GM23338 (cell line): ENCODE results near the gene HLA-G. TPM values are rescaled to one million over a fixed set of nuclear protein-coding genes. Genes with fewer than 3 reads are reported as not detected.

Experiments used
- ATAC-seq: fragments of 200-7000 bp; cut with Tn5 transposase; 3 replicates; pipeline ENCODE4 v1.9.1; 2020
- DNase-seq: peaks from one replicate; pipeline ENCODE4 v3.0.0-alpha.2; 2015; ENCODE audit warnings: low spot score
- H2AFZ ChIP-seq: fragments of 200-600 bp; sonication (generic); 2 replicates; pipeline ENCODE4 v1.8.0; 2016; ENCODE audit warnings: antibody characterized with exemption, mild to moderate bottlenecking, moderate library complexity
- H3F3A ChIP-seq: fragments of 200-600 bp; sonication (generic); replicated peaks from 2 replicates; pipeline ENCODE4 v1.8.0; 2017; ENCODE audit warnings: antibody characterized with exemption, mixed run types, low read depth
- H3K27ac ChIP-seq: fragments of 200-600 bp; sonication (generic); 2 replicates; pipeline ENCODE4 v1.6.1; 2016; ENCODE audit warnings: low read depth
- H3K27me3 ChIP-seq: fragments of 200-600 bp; sonication (generic); 2 replicates; pipeline ENCODE4 v1.8.0; 2016; ENCODE audit warnings: mild to moderate bottlenecking, mixed run types, moderate library complexity; ENCODE audit not compliant: insufficient read depth
- H3K36me3 ChIP-seq: fragments of 200-600 bp; sonication (generic); 2 replicates; pipeline ENCODE4 v1.8.0; 2016; ENCODE audit warnings: mild to moderate bottlenecking; ENCODE audit not compliant: insufficient read depth
- H3K4me1 ChIP-seq: fragments of 200-600 bp; sonication (generic); 2 replicates; pipeline ENCODE4 v1.8.0; 2016; ENCODE audit warnings: mild to moderate bottlenecking, moderate library complexity; ENCODE audit not compliant: insufficient read depth
- H3K4me2 ChIP-seq: fragments of 200-600 bp; sonication (generic); 2 replicates; pipeline ENCODE4 v1.7.1; 2017; ENCODE audit warnings: mixed run types
- H3K4me3 ChIP-seq: fragments of 200-600 bp; sonication (generic); 2 replicates; pipeline ENCODE4 v1.6.1; 2016; ENCODE audit warnings: mixed run types
- H3K79me2 ChIP-seq: fragments of 200-600 bp; sonication (generic); replicated peaks from 2 replicates; pipeline ENCODE4 v1.8.0; 2017; ENCODE audit warnings: mild to moderate bottlenecking; ENCODE audit not compliant: insufficient read depth
- H3K9me2 ChIP-seq: fragments of 200-600 bp; sonication (generic); 2 replicates; pipeline ENCODE4 v1.8.0; 2017; ENCODE audit not compliant: insufficient read depth
- H4K20me1 ChIP-seq: fragments of 200-600 bp; sonication (generic); replicated peaks from 2 replicates; pipeline ENCODE4 v1.8.0; 2017; ENCODE audit warnings: mild to moderate bottlenecking; ENCODE audit not compliant: insufficient read depth
- H3K27ac Mint-ChIP-seq: 2 replicates; pipeline ENCODE4 v1.8.0; 2020; ENCODE audit warnings: inconsistent platforms, mild to moderate bottlenecking, moderate library complexity, mixed read lengths
- H3K27me3 Mint-ChIP-seq: 3 replicates; pipeline ENCODE4 v1.8.0; 2022; ENCODE audit warnings: low read depth, mild to moderate bottlenecking, moderate library complexity, mixed read lengths, inconsistent platforms; ENCODE audit not compliant: insufficient read depth, poor library complexity
- H3K36me3 Mint-ChIP-seq: 3 replicates; pipeline ENCODE4 v1.8.0; 2021; ENCODE audit warnings: low read depth, mild to moderate bottlenecking, inconsistent platforms, moderate library complexity, mixed read lengths
- H3K4me1 Mint-ChIP-seq: 3 replicates; pipeline ENCODE4 v1.8.0; 2020; ENCODE audit warnings: mild to moderate bottlenecking, inconsistent platforms, mixed read lengths
- H3K4me3 Mint-ChIP-seq: 3 replicates; pipeline ENCODE4 v1.8.0; 2021; ENCODE audit warnings: moderate library complexity, mild to moderate bottlenecking, inconsistent platforms, mixed read lengths
- H3K9me3 Mint-ChIP-seq: 3 replicates; pipeline ENCODE4 v1.8.0; 2020; ENCODE audit warnings: moderate library complexity, mild to moderate bottlenecking, inconsistent platforms, mixed read lengths
- CREB1 ChIP-seq: fragments of 250-450 bp; sonication (Bioruptor Pico); IDR thresholded peaks from 2 replicates; pipeline ENCODE4 v1.5.0; 2020; ENCODE audit warnings: low read depth, mild to moderate bottlenecking, moderate library complexity
- EZH2phosphoT487 ChIP-seq: fragments of 200-600 bp; sonication (generic); IDR thresholded peaks from one replicate; pipeline ENCODE4 v1.8.1; 2018; ENCODE audit warnings: antibody characterized with exemption; ENCODE audit not compliant: unreplicated experiment
- JUNB ChIP-seq: IDR thresholded peaks from one replicate; pipeline ENCODE4 v1.6.1; 2016; ENCODE audit warnings: antibody characterized with exemption; ENCODE audit not compliant: unreplicated experiment
- NANOG ChIP-seq: IDR thresholded peaks from 2 replicates; pipeline ENCODE4 v1.6.1; 2016; ENCODE audit warnings: antibody characterized with exemption, borderline replicate concordance
- ZNF114 ChIP-seq: fragments of 250-450 bp; sonication (Bioruptor Pico); IDR thresholded peaks from 2 replicates; pipeline ENCODE4 v1.5.0; 2020; ENCODE audit warnings: mild to moderate bottlenecking, moderate library complexity
- polyA plus RNA-seq: library from polyadenylated mRNA; unstranded; fragments of >200 nt; fragmentation: Nextera tagmentation; extraction: Ambion mirVana; gene quantifications from 2 replicates; pipeline ENCODE4 v1.2.1, GENCODE V29; 2016
- total RNA-seq: library from RNA; depleted of rRNA; stranded (reverse); fragments of >200 nt; shearing (Covaris generic); gene quantifications from 2 replicates; pipeline ENCODE4 v1.2.3, GENCODE V29; 2014
- TF ChIP-seq, protein P1 (sequence below): IDR thresholded peaks from 2 replicates; pipeline ENCODE4 v1.6.1; 2016; ENCODE audit warnings: antibody characterized with exemption
- TF ChIP-seq, protein P2 (sequence below), 2 experiments: fragments of 200-600 bp in 1 of 2; sonication (generic) in 1 of 2; conservative IDR thresholded peaks; 2 replicates each; pipeline versions ENCODE4 v1.5.1 to v1.6.1; 2016 to 2017; ENCODE audit warnings: antibody characterized with exemption in 2 of 2, low read depth in 2 of 2, mild to moderate bottlenecking in 2 of 2, moderate library complexity in 1 of 2

HLA-G gene
- total and polyA plus RNA-seq, 2 experiments from 2014 or later: 2.5 to 2.8 TPM

DNA sequence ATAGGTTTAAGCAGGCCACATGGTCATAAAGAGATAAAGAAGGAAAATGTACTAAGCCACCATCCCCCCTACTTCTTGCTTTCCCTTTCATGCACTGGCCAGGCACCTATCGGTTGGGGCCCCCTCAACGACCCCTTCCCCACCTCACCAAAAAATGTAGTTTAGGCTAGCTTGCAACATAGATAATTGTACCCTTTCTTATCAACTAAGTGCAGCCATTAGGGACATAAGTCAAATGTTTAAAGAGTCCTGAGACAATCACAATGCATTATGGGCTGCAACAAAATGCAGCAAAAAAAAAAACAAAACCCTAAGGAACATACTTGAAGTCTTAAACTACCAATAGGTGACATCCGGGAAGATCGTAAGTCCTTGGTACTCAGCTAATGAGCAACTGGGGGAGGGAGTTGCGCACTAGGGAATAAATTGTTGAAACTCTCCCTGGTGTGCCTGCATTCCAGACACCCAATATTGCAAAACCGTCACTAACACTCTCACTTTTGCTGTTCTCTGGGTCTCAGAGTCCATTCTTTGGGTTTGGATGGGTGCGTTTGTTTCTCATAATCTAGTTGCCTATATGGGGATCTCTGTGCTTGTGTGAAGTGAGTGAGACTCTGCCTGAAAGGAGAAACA, 12.4 kb upstream of the HLA-G start:
- H3K27ac ChIP-seq: no peak overlapping the region
- ATAC-seq (no peak), DNase-seq (no peak)
- H3K4me1 ChIP-seq: no peaks in the 10 kb centered on the region
- H2AFZ ChIP-seq: peak overlapping the region; percentile 16; the same call in 1 of the 2 replicates
- no peaks in the 10 kb centered on the region for H4K20me1 ChIP-seq
- H3K9me2 ChIP-seq: 0 out of 2 replicates have a peak, but pooled peaks cover 3% of the 10 kb centered on the region
- no peak overlapping the region for H3K4me2 ChIP-seq
- H3K4me3 Mint-ChIP-seq: no peak overlapping the region
- H3K36me3 ChIP-seq: no peaks in the 10 kb centered on the region
- H3K36me3 Mint-ChIP-seq: no peaks in the 10 kb centered on the region
- H3K9me3 Mint-ChIP-seq: no peaks in the 10 kb centered on the region
- H3K79me2 ChIP-seq: no peaks in the 10 kb centered on the region
- H3K4me1 Mint-ChIP-seq: no peaks in the 10 kb centered on the region; the same call in 2 of the 3 replicates
- no peak overlapping the region for H3K4me3 ChIP-seq
- no peak overlapping the region for H3K27ac Mint-ChIP-seq
- no peaks in the 10 kb centered on the region for H3F3A ChIP-seq
- H3K27me3 Mint-ChIP-seq: peaks cover 13% of the 10 kb centered on the region
- no peaks in the 10 kb centered on the region for H3K27me3 ChIP-seq
- no peak for TF ChIP-seq JUNB
- TF ChIP-seq, protein P1, sequence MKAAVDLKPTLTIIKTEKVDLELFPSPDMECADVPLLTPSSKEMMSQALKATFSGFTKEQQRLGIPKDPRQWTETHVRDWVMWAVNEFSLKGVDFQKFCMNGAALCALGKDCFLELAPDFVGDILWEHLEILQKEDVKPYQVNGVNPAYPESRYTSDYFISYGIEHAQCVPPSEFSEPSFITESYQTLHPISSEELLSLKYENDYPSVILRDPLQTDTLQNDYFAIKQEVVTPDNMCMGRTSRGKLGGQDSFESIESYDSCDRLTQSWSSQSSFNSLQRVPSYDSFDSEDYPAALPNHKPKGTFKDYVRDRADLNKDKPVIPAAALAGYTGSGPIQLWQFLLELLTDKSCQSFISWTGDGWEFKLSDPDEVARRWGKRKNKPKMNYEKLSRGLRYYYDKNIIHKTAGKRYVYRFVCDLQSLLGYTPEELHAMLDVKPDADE: no peak

DNA sequence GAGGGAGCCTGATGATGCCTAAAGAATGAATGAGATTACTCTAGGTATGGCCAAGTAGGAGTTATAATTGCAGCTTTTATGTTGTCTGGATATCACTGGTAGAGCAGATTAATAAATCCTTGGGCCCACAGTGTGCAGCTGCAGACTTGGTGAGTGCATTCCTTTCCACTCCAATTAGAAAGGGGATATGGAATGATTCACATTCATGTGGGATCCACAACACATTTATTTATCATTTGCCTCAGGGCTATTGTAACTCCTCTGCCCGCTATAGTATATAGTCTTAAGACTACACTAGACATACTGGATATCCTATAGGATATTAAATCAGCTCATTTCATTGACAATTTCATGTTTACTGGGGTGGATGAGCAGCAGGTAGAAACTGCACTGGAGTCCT, 11.6 kb upstream of the HLA-G start:
- no peaks in the 10 kb centered on the region for H3K79me2 ChIP-seq
- no peaks in the 10 kb centered on the region for H3K36me3 Mint-ChIP-seq
- H2AFZ ChIP-seq: no peak overlapping the region
- no peak overlapping the region for H3K27ac ChIP-seq
- H3K27me3 Mint-ChIP-seq: peaks cover 13% of the 10 kb centered on the region
- no peaks in the 10 kb centered on the region for H4K20me1 ChIP-seq
- H3K4me1 ChIP-seq: no peaks in the 10 kb centered on the region
- TF ChIP-seq EZH2phosphoT487: no peak
- no peak for TF ChIP-seq NANOG
- no peak for TF ChIP-seq ZNF114 (CRISPR knock-in tag)
- no peak for TF ChIP-seq CREB1 (CRISPR knock-in tag)
- TF ChIP-seq, protein P1: no peak
- TF ChIP-seq, protein P2, sequence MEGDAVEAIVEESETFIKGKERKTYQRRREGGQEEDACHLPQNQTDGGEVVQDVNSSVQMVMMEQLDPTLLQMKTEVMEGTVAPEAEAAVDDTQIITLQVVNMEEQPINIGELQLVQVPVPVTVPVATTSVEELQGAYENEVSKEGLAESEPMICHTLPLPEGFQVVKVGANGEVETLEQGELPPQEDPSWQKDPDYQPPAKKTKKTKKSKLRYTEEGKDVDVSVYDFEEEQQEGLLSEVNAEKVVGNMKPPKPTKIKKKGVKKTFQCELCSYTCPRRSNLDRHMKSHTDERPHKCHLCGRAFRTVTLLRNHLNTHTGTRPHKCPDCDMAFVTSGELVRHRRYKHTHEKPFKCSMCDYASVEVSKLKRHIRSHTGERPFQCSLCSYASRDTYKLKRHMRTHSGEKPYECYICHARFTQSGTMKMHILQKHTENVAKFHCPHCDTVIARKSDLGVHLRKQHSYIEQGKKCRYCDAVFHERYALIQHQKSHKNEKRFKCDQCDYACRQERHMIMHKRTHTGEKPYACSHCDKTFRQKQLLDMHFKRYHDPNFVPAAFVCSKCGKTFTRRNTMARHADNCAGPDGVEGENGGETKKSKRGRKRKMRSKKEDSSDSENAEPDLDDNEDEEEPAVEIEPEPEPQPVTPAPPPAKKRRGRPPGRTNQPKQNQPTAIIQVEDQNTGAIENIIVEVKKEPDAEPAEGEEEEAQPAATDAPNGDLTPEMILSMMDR (conservative IDR thresholded peaks at IDR 0.05; ENCODE audit: low read depth in 2 of 2): no peak
- ATAC-seq: no peak
- H3K4me2 ChIP-seq: no peak overlapping the region
- no peaks in the 10 kb centered on the region for H3F3A ChIP-seq
- no peaks in the 10 kb centered on the region for H3K36me3 ChIP-seq
- H3K27ac Mint-ChIP-seq: no peak overlapping the region
- no peaks in the 10 kb centered on the region for H3K27me3 ChIP-seq
- no peaks in the 10 kb centered on the region; the same call in 2 of the 3 replicates for H3K4me1 Mint-ChIP-seq
- 0 out of 2 replicates have a peak, but pooled peaks cover 3% of the 10 kb centered on the region for H3K9me2 ChIP-seq
- H3K4me3 Mint-ChIP-seq: no peak overlapping the region
- H3K9me3 Mint-ChIP-seq: no peaks in the 10 kb centered on the region
- DNase-seq: no peak
- H3K4me3 ChIP-seq: no peak overlapping the region
